GM12878 (cell line): Measurements from ENCODE around the gene ZYX.

ENCODE experiments used
- ATF3 ChIP-seq: IDR thresholded peaks from 2 replicates; pipeline ENCODE4 v1.6.1; 2011; ENCODE audit warnings: low read depth, mild to moderate bottlenecking, low read length, moderate library complexity, borderline replicate concordance; ENCODE audit errors: extremely low read depth
- CTCF ChIP-seq, 3 experiments: IDR thresholded peaks in 2 of 3; conservative IDR thresholded peaks in 1 of 3; 2 replicates each; pipeline ENCODE4 v1.5.1; 2011; ENCODE audit warnings: low read depth in 3 of 3, low read length in 3 of 3, mild to moderate bottlenecking in 3 of 3, control low read depth in 2 of 3, moderate library complexity in 2 of 3, inconsistent platforms in 1 of 3, mixed read lengths in 1 of 3; ENCODE audit not compliant: control insufficient read depth in 2 of 3, insufficient read depth in 1 of 3; ENCODE audit errors: extremely low read depth in 1 of 3
- FOXM1 ChIP-seq: IDR thresholded peaks from 2 replicates; pipeline ENCODE4 v1.6.1; 2012; ENCODE audit warnings: low read depth, mild to moderate bottlenecking, inconsistent platforms, low read length, moderate library complexity
- MXI1 ChIP-seq: fragments of 150-350 bp; IDR thresholded peaks from 2 replicates; pipeline ENCODE4 v1.6.1; 2011; ENCODE audit warnings: low read depth, mild to moderate bottlenecking, inconsistent platforms, low read length, improper control_type of control experiment
- NRF1 ChIP-seq: conservative IDR thresholded peaks from 2 replicates; pipeline ENCODE4 v1.6.1; 2011; ENCODE audit warnings: mild to moderate bottlenecking, low read depth, low read length, improper control_type of control experiment
- POLR2A ChIP-seq: IDR thresholded peaks from 2 replicates; pipeline ENCODE4 v1.6.1; 2011; ENCODE audit warnings: low read depth, mild to moderate bottlenecking, low read length

- TF ChIP-seq POLR2A (no peak), FOXM1 (no peak), CTCF (IDR thresholded peaks at IDR 0.05 in 2 of 3, conservative IDR thresholded peaks at IDR 0.05 in 1 of 3; ENCODE audit: control insufficient read depth in 2 of 3, extremely low read depth in 1 of 3, insufficient read depth in 1 of 3, low read depth in 3 of 3, low read length in 3 of 3) (no peak), ATF3 (no peak), NRF1 (no peak), MXI1 (no peak)
These were observed 20.2 kb upstream of the ZYX start for GRCh38 chr7:143360788-143361551.
